PC-3 (cell line): ENCODE results near the gene RSU1.

Source experiments
- CTCF ChIP-seq: fragments of 300-600 bp; sonication (generic); conservative IDR thresholded peaks from 2 replicates; pipeline ENCODE4 v1.5.1; 2017; ENCODE audit warnings: antibody characterized with exemption, low read depth, mild to moderate bottlenecking, low read length
- EZH2 ChIP-seq: fragments of 300-600 bp; sonication (generic); IDR thresholded peaks from one replicate; pipeline ENCODE4 v1.6.1; 2017; ENCODE audit warnings: antibody characterized with exemption, mild to moderate bottlenecking, low read length; ENCODE audit not compliant: unreplicated experiment
- EZH2phosphoT487 ChIP-seq: fragments of 300-600 bp; sonication (generic); IDR thresholded peaks from 2 replicates; pipeline ENCODE4 v1.6.1; 2018; ENCODE audit warnings: mild to moderate bottlenecking, antibody characterized with exemption, low read length, borderline replicate concordance

- no peak for TF ChIP-seq CTCF
- no peak for TF ChIP-seq EZH2
- TF ChIP-seq EZH2phosphoT487: no peak
These were observed 173.7 kb downstream of the RSU1 start for GRCh38 chr10:16643502-16643901.
